Endometrial microvascular endothelial cells (primary cell): ENCODE data around the gene SLC5A2. TPM values are rescaled to one million over a fixed set of nuclear protein-coding genes. Genes with fewer than 3 reads are reported as not detected.
"Not testable (repeated sequence)": the region's sequence is repeated elsewhere in the genome, so short reads cannot be mapped to it uniquely, and the experiment has no call there.

Experiments used
- in situ Hi-C: cut with HindIII; loops from 2 replicates; pipeline ENCODE4 v1.10.0; 2017; ENCODE audit warnings: low sequenced_read_pairs, low pct_unique_long_range_greater_than_20kb; ENCODE audit errors: inconsistent ontology term
- total RNA-seq: library from RNA; depleted of rRNA; stranded (reverse); fragments of >200 nt; gene quantifications from one replicate; pipeline ENCODE4 v1.2.3, GENCODE V29; 2015; ENCODE audit errors: inconsistent ontology term

Gene SLC5A2
- total RNA-seq, 1 donor from 2014 or later = not detected

DNA sequence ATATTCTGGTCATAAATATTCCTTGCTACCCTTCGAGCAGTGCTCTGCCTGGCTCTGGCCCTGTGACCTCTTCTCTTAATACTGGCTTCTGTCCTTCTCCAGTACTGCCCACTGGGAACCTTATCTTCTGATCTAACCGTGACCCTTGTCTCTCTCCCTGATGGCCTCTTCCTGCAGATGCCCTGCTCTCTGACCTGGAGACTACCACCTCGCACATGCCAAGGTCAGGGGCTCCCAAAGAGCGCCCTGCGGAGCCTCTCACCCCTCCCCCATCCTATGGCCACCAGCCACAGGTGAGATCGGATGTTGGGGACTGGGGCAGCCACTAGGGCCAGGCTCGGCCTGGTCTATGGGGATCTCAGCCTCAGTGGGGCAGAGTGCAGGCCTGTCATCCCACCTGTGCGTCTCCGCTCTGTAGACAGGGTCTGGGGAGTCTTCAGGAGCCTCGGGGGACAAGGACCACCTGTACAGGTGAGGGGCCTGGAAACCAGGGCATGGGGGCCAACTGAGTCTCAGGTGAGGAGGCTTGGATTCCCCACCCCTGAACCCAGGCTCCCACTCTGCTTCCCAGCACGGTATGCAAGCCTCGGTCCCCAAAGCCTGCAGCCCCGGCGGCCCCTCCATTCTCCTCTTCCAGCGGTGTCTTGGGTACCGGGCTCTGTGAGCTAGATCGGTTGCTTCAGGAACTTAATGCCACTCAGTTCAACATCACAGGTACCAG, 9.5 kb upstream of the SLC5A2 start:
- in situ Hi-C loops = no loop called here

DNA sequence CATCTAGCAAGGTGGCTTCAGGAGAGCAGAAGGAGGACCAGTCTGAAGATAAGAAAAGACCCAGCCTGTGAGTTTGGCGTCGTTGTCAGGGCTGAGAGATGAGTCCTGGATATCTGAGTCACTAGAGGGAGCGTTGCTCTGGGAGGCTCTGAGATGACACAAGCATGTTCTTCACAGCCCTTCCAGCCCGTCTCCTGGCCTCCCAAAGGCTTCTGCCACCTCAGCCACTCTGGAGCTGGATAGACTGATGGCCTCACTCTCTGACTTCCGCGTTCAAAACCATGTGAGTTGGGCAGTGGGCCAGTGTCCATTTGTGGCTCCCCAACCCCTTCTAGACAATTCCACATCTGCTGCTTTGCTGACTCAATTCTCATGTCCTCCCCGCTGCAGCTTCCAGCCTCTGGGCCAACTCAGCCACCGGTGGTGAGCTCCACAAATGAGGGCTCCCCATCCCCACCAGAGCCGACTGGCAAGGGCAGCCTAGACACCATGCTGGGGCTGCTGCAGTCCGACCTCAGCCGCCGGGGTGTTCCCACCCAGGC, 8.7 kb upstream of the SLC5A2 start:
- in situ Hi-C loops = no loop called here

DNA sequence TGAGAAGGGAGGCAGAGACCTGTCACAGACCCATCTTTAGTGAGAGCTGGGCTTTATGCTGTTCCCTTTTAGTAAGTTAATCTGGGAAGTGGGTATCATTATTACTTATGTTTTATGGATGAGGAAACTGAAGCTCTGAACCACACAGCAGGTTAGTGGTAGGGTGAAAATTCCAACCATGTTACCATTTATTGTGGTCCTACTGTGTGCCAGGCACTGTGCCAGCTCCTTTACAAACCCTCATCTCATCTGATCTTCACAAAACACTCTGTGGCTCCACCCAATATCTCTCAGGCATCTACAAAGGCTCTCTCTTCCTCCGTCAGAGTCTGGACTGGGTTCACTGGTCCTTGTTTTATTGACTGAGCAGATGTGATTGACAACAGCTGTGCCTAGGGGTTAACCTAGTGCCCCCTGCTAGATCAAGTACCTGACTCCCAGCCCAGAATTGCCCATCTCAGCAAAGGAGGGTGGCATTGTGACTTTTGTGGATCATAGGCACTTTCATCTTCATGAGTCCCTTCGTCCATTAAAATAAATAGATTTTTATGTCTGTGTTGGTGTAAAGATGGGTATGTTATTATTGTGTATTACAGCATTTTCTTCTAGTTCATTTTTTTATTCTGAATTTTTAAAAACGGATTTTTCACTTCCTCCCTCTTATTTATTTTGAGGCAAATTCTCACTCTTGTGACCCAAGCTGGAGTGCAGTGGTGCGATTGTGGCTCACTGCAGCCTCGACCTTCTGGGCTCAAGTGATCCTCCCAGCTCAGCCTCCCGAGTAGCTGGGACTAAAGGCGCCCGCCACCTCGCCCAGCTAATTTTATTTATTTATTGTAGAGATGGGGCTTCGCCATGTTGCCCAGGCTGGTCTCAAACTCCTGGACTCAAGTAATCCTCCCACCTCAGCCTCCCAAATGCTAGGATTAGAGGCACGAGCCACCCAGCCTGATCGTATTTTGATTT, 7.9 kb upstream of the SLC5A2 start:
- in situ Hi-C loops = no loop called here

DNA sequence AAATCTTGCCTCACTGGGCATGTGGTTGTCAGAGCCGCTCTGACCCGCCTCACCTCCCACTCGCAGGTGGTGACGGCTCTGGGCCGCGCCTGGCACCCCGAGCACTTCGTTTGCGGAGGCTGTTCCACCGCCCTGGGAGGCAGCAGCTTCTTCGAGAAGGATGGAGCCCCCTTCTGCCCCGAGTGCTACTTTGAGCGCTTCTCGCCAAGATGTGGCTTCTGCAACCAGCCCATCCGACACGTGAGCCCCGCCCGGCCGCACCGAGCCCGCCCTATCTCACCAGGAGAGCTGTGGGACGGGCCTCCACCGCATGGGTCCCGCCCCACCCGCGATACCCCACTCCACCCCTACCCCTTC, 7.0 kb upstream of the SLC5A2 start:
- in situ Hi-C loops = no loop called here

DNA sequence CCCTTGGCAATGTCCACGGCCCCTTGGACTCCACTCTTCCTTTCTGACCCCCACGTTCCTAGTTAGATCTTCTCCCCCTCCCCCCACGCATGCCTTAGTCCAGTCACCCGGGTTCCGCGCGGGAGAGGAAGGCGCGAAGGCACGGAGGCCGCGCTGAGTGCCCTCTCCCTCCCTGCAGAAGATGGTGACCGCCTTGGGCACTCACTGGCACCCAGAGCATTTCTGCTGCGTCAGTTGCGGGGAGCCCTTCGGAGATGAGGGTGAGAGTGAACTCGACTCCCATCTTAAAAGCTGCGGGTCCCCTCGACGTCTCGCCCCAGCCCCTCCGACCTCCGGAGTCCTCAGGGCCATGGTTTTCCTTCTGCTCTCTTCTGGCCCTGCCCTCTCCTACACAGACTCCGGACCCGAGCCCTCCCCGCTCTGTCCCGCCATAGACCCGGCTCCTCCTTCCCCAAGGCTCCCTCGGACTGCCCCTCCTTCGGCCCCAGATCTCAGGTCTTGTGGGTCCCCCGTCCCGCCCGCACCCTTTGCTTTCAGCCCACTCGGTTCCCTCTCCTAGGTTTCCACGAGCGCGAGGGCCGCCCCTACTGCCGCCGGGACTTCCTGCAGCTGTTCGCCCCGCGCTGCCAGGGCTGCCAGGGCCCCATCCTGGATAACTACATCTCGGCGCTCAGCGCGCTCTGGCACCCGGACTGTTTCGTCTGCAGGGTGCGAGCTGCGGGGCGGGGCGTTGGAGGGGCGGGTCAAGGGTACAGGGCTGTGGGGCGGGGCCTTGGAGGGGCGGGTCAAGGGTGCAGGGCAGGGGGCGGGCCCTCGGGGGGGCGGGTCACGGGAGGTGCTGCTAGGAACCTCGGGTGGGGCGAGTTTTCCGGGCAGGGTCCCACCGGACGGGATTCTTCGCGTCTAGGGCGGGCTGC, 6.4 kb upstream of the SLC5A2 start:
- in situ Hi-C loops = no loop called here

DNA sequence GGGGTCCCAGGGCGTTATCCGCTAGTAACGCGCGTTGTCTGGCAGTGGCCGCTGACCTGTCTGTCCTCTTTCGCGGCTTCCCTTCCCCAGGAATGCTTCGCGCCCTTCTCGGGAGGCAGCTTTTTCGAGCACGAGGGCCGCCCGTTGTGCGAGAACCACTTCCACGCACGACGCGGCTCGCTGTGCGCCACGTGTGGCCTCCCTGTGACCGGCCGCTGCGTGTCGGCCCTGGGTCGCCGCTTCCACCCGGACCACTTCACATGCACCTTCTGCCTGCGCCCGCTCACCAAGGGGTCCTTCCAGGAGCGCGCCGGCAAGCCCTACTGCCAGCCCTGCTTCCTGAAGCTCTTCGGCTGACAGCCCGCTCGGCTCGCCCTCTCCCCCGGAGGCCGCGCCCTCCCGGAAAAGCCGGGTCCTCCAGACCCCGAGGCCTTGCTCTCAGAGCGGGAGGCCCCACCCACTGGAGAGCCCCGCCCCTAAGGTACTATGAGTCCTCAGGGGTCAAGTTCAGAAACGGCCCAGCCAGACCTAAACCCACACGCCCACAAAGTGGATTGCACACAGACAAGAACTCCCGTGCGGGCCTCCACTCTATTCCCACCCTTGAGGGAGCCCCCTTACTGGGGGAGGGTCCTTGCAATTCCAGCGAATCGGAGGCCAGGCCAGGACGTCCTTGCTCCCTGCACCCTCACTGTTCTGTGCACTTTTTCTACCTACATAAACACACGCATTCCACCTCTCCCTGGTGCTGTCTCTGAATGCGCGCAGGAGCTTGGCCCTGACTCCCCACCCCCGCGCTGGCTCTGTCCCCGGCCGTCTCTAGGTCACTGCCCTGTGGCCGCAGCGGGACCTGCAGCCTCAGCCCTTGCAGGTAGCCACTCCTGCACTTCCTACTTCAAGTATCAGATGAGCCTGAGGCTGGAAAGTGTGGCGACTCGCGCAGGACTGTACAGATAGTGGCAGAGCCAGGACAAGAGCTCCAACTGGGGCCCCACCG, 5.4 kb upstream of the SLC5A2 start:
- in situ Hi-C loops = no loop called here

DNA sequence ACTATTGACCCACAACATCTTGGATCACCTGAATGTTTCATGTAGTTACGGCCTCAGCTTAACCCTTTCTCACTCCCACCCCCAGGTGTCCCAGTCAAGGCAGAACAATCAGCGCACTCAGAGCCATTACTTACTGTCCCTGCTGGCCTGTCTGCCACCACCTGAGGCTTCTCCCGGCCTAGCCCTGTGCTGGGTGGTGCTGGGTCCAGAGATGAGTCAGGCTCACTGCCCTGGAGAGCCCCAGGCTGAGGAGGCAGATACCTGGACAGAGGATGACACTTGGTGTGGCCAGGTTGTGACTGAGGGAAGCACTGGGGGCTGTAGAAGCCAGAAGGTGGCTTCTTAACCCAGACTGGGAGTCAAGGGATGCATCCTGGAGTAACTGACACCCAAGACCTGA, 4.0 kb upstream of the SLC5A2 start:
- in situ Hi-C loops = no loop called here

DNA sequence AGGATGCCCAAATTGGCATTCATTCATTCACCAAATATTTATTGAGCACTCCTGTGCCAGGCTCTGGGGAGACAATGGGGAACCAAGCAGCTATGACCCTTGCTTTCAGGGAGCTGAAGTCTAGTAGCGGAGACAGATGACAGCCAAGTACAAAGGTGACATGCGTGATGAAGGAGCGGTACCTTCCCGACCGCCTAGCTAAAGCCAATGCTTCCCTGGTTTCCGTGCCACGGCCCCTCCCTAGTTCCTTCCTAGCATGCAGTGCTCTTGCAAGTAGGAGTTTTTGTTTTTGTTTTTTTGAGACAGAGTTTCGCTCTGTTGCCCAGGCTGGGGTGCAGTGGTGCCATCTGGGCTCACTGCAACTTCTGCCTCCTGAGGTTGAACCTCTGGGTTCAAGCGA, 3.2 kb upstream of the SLC5A2 start:
- in situ Hi-C loops = no loop called here

DNA sequence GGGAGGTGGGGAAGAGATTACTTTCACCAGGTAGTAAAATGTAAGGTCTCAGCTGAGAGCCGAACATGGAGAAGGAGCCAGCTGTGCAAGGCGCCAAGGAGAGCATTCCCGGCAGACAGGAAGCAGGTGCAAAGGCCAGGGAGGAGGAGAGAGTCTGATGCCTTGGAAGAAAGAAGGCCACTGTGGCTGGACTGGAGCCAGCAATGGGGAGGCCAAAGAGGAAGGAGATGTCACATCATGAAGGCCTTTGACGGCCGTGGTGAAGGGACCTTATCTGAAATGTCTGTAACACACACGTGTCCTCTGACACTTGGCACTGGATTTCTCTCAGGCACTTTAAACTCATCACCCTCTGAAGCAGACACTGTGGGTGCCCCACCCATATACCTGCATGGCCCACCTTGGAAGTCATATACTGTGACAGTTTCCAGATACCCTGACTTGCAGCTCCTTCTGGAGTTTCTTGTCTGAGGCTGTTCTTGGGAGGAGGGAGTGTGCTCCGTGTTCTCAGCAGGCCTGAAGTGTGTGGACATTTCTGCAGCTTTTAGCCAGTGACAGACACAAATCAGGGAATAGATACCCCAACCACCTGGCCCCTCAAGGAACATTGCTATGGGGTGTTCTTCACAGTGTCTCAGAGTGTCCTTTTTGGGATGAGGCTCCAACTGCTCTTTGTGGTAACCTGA, 1.9 kb upstream of the SLC5A2 start:
- in situ Hi-C loops = no loop called here

DNA sequence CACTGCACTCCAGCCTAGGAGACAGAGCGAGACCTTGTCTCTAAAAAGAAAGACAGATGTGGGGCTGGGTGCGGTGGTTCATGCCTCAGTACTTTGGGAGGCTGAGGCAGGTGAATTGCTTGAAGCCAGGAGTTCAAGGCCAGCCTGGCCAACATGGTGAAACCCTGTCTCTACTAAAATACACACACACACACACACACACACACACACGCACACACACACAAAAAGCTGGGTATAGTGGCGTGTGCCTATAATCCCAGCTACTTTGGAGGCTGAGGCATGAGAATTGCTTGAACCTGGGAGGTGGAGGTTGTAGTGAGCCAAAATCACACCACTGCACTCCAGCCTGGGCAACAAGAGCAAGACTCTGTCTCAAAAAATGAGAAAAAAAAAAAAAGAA, 1.1 kb downstream of the SLC5A2 start:
- in situ Hi-C loops = not testable (repeated sequence)

DNA sequence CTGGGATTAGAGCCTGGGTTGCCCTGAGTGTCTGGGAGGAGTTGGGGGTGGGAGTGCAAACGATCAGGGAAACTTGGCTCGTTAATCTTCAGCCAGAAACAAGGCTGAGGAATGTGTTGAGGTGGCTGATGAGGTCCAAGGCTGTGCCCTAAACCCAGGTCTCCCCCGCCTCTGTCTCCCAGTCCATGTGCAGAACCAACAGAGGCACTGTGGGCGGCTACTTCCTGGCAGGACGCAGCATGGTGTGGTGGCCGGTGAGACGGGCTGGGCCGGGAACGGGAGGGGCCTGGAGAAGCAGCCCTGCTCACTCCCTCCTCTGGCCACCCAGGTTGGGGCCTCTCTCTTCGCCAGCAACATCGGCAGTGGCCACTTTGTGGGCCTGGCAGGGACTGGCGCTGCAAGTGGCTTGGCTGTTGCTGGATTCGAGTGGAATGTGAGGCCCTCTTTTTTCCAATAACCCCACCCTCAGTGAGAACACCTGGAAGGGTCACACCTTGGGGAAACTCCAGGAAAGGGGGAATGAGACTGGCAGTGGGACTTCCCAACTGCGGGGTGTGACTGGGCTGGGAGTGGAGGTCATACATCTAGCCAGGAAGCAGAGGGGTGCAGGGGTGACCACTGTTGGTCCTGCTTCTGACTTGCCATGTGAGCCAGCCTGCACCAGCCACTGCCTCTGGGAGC, 1.7 kb downstream of the SLC5A2 start:
- in situ Hi-C loops = no loop called here

DNA sequence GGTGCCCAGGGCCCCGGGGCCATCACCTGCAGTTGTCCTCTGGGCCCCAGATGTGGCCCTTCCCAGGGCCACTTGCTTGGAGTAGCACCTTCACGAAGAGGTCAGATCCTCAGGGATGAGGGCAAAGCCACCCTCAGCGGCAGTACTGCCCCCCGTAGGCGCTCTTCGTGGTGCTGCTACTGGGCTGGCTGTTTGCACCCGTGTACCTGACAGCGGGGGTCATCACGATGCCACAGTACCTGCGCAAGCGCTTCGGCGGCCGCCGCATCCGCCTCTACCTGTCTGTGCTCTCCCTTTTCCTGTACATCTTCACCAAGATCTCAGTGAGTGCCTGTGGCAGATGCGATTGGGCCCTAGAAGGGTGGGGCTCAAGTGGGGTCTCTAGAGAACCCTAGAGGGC, 2.6 kb downstream of the SLC5A2 start:
- in situ Hi-C loops = no loop called here

DNA sequence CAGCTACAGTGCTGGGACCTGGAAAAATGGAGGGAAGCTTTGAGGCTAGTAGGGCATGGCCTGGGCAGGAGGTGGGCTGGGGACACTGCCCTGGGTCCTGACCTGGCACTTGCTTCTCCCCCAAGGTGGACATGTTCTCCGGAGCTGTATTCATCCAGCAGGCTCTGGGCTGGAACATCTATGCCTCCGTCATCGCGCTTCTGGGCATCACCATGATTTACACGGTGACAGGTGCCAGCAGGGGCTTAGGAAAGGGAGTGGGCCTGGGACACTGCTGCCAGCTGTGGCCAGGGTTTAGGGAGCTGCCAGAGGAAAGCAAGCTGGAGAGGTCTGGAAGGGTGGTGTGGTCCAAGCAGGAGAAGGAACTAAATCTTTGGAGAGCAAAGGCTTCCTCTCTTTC, 3.1 kb downstream of the SLC5A2 start:
- in situ Hi-C loops = no loop called here

DNA sequence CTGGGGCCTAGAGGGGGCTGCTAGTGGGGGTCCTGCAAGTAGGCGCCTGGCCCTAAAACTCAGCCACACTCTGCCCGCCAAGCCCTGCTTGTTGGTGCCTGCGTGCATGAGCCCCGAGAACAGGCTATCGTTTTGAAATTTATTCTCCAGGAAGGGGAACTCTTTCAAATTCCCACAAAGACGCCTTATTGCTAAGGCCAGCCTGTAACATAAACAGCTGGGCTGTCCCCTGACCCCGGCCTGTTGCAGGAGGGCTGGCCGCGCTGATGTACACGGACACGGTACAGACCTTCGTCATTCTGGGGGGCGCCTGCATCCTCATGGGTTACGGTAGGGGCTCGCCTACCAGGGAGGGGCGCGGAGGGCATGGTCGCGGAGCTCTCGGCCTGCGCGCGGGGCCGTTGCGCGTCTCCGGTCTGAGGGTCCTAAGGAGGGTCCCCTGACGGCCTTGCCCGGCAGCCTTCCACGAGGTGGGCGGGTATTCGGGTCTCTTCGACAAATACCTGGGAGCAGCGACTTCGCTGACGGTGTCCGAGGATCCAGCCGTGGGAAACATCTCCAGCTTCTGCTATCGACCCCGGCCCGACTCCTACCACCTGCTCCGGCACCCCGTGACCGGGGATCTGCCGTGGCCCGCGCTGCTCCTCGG, 4.3 kb downstream of the SLC5A2 start:
- in situ Hi-C loops = no loop called here

DNA sequence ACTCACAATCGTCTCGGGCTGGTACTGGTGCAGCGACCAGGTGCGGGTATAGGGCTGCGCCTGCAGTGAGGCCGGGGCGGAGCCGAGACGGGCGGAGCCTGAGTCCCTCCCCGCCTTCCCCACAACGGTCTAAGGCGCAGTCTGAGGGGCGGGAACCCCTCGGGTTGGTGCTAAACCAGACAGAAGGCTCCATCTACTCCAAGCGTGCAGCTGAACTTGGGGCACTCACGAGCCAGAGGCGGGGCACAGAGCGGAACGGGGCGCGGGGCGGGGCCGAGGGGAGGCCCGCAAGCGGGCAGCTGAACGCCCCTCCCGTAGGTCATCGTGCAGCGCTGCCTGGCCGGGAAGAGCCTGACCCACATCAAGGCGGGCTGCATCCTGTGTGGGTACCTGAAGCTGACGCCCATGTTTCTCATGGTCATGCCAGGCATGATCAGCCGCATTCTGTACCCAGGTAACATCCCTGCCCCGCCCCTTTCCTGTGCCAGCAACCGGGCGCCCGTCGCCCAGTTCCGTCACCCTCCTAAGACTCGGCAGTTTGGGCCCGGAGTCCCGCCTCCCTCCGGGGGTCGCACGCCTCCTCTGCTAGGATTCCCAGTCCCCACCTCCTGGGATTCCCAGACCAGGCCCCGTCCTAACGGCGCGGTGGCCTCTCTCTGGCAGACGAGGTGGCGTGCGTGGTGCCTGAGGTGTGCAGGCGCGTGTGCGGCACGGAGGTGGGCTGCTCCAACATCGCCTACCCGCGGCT, 5.0 kb downstream of the SLC5A2 start:
- in situ Hi-C loops = no loop called here
